HFF-Myc (cell line): Measurements from ENCODE around the gene GHRHR.

Experiments used
- DNase-seq: peaks from one replicate; pipeline ENCODE4 v3.0.0-alpha.2; 2011; ENCODE audit warnings: low read depth; ENCODE audit errors: extremely low read depth
- H3K4me3 ChIP-seq: replicated peaks from 2 replicates; pipeline ENCODE4 v1.5.1; 2011; ENCODE audit warnings: low read depth, mild to moderate bottlenecking, control low read depth, low read length
- CTCF ChIP-seq: IDR thresholded peaks from 2 replicates; pipeline ENCODE4 v1.5.1; 2012; ENCODE audit warnings: mild to moderate bottlenecking, low read depth, low read length, control low read depth; ENCODE audit errors: missing control alignments

GHRHR gene

GRCh38 chr7:30963842-30964241, at the start of gene GHRHR:
TSS of gene GHRHR (plus strand) at chr7:30963953. CDS start at chr7:30964069, 116 bp downstream.
- DNase-seq, result no peak
- no peak for TF ChIP-seq CTCF
- H3K4me3 ChIP-seq, result no peak within 1 kb of the TSS

DNA sequence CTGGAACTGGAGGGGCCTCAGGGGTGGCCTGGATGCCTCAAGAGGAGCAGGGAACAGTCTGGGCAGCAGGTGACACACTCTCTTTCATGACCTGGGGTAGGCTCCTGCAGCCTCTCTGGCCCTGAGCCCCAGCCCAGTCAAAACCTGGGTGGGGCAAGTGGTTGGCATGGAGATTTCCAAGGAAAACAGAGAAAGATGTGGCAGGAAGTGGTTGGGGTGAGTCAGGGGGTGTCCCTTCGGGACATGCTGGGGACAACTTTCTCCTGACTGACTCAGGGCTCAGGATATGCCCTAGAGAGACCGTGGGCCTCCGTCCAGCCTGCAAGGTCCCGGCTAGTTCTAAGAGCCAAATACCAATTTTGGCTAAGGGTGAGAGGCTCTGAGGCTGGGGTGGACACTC, 49.2 kb upstream of the GHRHR start:
- DNase-seq, result peak; percentile 61
- no peak overlapping the region for H3K4me3 ChIP-seq
- TF ChIP-seq CTCF, result no peak

GRCh38 chr7:30915005-30915601, 48.6 kb upstream of the GHRHR start:
- DNase-seq, result no peak
- no peak for TF ChIP-seq CTCF
- no peak overlapping the region for H3K4me3 ChIP-seq

DNA sequence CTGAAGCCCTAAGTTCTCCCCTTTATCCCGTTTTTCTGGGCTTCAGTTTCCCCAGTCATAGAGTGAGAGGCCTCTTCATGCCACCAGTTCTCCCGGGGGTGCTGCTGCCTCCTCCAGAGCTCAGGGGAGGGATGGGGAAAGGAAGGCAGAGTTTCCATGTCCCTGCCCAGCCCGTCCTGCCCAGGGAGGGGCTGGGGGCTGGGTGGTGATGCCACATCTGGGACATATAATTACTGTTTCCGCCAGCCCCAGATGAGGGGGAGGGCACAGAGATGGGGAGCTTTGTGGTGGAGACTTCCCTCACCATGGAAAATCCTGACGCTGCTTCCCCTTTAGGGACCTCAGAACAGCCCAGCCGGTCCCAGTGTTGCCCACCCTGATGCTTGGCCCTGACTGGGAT, 48.0 kb upstream of the GHRHR start:
- DNase-seq, result no peak
- no peak overlapping the region for H3K4me3 ChIP-seq
- no peak for TF ChIP-seq CTCF

DNA sequence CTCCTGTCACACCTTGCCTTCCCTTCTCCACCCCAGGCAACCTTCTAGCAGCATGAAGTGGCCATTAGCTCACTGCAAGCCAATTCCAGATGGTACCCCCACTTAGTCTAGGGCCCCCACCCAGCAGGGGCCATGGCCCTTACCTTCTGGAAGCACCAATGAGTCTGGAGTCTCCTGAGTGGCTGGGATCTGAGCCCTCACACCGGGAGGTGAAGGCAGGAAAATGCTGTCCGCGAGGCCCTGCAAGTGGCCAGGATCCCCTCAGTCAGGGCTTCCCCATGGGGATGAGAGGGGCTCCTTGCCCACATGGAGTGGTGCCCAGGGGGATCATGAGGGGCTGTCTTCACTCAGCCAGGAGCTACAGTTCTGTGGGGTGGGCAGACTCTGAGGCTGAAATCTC, 47.5 kb upstream of the GHRHR start:
- TF ChIP-seq CTCF, result no peak
- no peak overlapping the region for H3K4me3 ChIP-seq
- DNase-seq, result no peak

- no peak for TF ChIP-seq CTCF
- no peak for DNase-seq
- no peak overlapping the region for H3K4me3 ChIP-seq
These were observed 47.0 kb upstream of the GHRHR start for GRCh38 chr7:30916767-30917166.
